SH-SY5Y (cell line): Measurements from ENCODE around the gene GDF7.

Experiments
- GATA2 ChIP-seq: IDR thresholded peaks from 2 replicates; pipeline ENCODE4 v1.6.1; 2011; ENCODE audit warnings: mild to moderate bottlenecking, low read depth, low read length
- GATA3 ChIP-seq: IDR thresholded peaks from 2 replicates; pipeline ENCODE4 v1.6.1; 2011; ENCODE audit warnings: low read depth, mild to moderate bottlenecking, low read length, moderate library complexity

DNA sequence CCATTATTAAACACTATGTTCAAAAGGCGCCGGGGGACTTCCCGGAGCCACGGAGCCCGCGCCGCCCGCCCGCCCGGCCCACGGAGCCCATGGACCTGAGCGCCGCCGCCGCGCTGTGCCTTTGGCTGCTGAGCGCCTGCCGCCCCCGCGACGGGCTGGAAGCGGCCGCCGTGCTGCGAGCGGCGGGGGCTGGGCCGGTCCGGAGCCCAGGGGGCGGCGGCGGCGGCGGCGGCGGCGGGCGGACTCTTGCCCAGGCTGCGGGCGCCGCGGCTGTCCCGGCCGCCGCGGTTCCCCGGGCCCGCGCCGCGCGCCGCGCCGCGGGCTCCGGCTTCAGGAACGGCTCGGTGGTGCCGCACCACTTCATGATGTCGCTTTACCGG, 197 bp downstream of the GDF7 start:
- no peak for TF ChIP-seq GATA3
- TF ChIP-seq GATA2, result no peak
